Activated CD8-positive, alpha-beta T cell treated with anti-CD3 and anti-CD28 coated beads for 36 hours (primary cell): Measurements from ENCODE around the gene KAZN. TPM values are rescaled to one million over a fixed set of nuclear protein-coding genes. Genes with fewer than 3 reads are reported as not detected.

Source experiments
- ATAC-seq: fragments of 200-7000 bp; cut with Tn5 transposase; one replicate; pipeline ENCODE4 v1.10.0; 2021; ENCODE audit warnings: mild to moderate bottlenecking, moderate library complexity
- CTCF ChIA-PET: fragments of 350-600 bp; sonication (Branson Sonifier 250); formaldehyde crosslinking; loops from one replicate; lab custom pipeline; 2021; ENCODE audit warnings: antibody characterized with exemption; lab: Charles Lee
- POLR2A ChIA-PET: fragments of 350-600 bp; sonication (Branson Sonifier 250); formaldehyde crosslinking; loops from one replicate; lab custom pipeline; 2021; ENCODE audit warnings: antibody characterized with exemption; lab: Charles Lee
- DNase-seq: peaks from one replicate; pipeline ENCODE4 v3.0.0-alpha.2; 2020
- H3K27ac Mint-ChIP-seq: one replicate; pipeline ENCODE4 v1.8.0; 2021; ENCODE audit warnings: mild to moderate bottlenecking, mixed read lengths
- H3K27me3 Mint-ChIP-seq: one replicate; pipeline ENCODE4 v1.8.0; 2021; ENCODE audit warnings: mixed read lengths
- H3K36me3 Mint-ChIP-seq: one replicate; pipeline ENCODE4 v1.8.0; 2021; ENCODE audit warnings: low read depth, mixed read lengths
- H3K4me1 Mint-ChIP-seq: one replicate; pipeline ENCODE4 v1.8.0; 2021; ENCODE audit warnings: low read depth, mixed read lengths
- H3K4me3 Mint-ChIP-seq: one replicate; pipeline ENCODE4 v1.8.0; 2021; ENCODE audit warnings: mild to moderate bottlenecking, moderate library complexity, mixed read lengths
- H3K9me3 Mint-ChIP-seq: one replicate; pipeline ENCODE4 v1.8.0; 2021; ENCODE audit warnings: mixed read lengths
- CTCF ChIP-seq: fragments of 200-600 bp; IDR thresholded peaks from one replicate; pipeline ENCODE4 v1.8.0; 2022; ENCODE audit warnings: antibody characterized with exemption, mild to moderate bottlenecking
- intact Hi-C: fragments of 100-400 bp; cut with micrococcal nuclease; formaldehyde crosslinking; loops from one replicate; pipeline ENCODE4 v1.10.0; 2022
- total RNA-seq, 2 experiments: library from RNA; stranded (reverse); gene quantifications; one replicate each; pipeline ENCODE4 v1.2.3, GENCODE V29; 2021

The KAZN gene
- total RNA-seq, 2 experiments from 2014 or later = 1.7 to 1.9 TPM

- ATAC-seq = no peak
- Mint-ChIP-seq H3K27me3 (peaks cover 3% of the 10 kb centered on the region), H3K36me3 (no peaks in the 10 kb centered on the region), H3K27ac (no peak overlapping the region), H3K4me3 (no peak overlapping the region), H3K4me1 (no peaks in the 10 kb centered on the region), H3K9me3 (no peaks in the 10 kb centered on the region)
- no peak for TF ChIP-seq CTCF
- CTCF ChIA-PET = no interaction called here
- intact Hi-C loops = no loop called here
- DNase-seq = no peak
- POLR2A ChIA-PET = no interaction called here
Measured at GRCh38 chr1:14873677-14874076, 275.2 kb downstream of the KAZN start.

DNA sequence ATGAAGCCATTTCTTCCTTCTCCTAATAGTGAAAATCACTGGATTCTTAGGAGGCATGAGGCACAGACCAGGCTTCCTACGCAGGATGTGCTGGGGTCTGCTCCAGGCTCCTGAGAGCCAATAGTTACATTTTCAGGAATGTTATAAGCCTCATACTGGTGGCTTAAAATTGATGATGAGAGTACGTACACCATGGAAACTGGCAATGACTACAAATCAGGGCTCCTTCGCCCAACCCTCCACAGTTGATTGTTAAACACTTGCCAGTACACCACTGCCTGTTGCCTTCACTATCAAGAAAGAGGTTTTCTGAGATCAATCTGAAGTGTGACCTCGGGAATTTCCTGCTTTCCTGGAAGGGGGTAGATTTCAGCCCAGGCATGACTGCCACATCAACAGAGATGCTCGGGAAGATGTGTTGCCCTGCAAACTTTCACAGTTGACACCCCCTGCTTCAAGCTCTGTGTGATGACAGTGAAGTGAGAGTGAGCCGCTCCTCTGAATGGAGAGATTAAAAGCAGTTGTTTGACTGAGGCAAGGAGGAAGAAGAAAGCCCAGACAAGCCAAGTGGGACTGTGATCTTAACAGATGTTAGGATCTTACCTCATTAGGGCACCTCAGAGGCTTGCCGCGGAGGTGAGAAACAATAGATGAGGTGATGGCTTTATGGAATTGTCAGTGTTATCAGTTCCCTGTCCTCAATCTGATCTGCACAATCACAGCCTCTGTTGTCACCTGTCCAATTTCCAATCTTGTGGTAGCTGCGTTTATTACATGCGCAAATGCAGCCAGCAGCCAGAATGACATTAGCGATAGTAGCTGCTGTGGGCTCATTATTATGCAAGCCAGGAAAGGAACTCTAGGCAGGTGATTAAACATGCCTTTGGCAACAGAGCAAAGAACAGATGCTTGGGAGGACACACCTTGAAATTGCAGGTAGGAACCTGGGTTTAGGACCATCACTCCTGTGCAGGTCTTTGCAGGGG lies 277.3 kb downstream of the KAZN start:
- no peaks in the 10 kb centered on the region for H3K4me1 Mint-ChIP-seq
- H3K4me3 Mint-ChIP-seq = no peak overlapping the region
- POLR2A ChIA-PET = no interaction called here
- H3K27me3 Mint-ChIP-seq = peaks cover 3% of the 10 kb centered on the region
- H3K9me3 Mint-ChIP-seq = no peaks in the 10 kb centered on the region
- intact Hi-C loops = no loop called here
- CTCF ChIA-PET = no interaction called here
- no peaks in the 10 kb centered on the region for H3K36me3 Mint-ChIP-seq
- ATAC-seq (no peak), DNase-seq (no peak)
- no peak overlapping the region for H3K27ac Mint-ChIP-seq
- no peak for TF ChIP-seq CTCF

DNA sequence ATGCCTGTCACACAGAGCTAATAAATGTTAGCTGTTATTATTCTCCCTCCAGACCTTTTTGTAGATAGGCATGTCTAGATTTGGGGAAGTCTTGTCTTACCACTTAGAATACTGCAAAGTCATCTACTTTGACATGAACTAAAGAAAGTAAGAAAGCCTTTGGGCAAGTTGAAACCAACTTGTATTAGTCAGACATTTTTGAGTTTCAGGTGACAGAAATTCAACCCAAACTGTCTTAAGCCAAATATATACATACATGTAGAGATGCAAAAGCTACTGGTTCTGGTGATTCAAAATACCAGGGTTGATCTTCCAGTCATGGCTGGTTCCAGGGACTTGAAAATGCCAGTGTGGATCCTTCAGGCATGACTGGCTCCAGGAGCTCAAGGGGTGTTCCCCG lies 278.3 kb downstream of the KAZN start:
- DNase-seq (no peak), ATAC-seq (no peak)
- ChIA-PET CTCF (no interaction called here), POLR2A (no interaction called here)
- H3K27ac Mint-ChIP-seq = no peak overlapping the region
- no peaks in the 10 kb centered on the region for H3K36me3 Mint-ChIP-seq
- no peak overlapping the region for H3K4me3 Mint-ChIP-seq
- TF ChIP-seq CTCF = no peak
- H3K4me1 Mint-ChIP-seq = no peaks in the 10 kb centered on the region
- H3K27me3 Mint-ChIP-seq = peaks cover 1% of the 10 kb centered on the region
- no peaks in the 10 kb centered on the region for H3K9me3 Mint-ChIP-seq
- intact Hi-C loops = no loop called here

- CTCF ChIA-PET = no interaction called here
- H3K36me3 Mint-ChIP-seq = no peaks in the 10 kb centered on the region
- intact Hi-C loops = no loop called here
- peaks cover 1% of the 10 kb centered on the region for H3K27me3 Mint-ChIP-seq
- H3K9me3 Mint-ChIP-seq = no peaks in the 10 kb centered on the region
- no peak for TF ChIP-seq CTCF
- DNase-seq = no peak
- POLR2A ChIA-PET = no interaction called here
- no peak overlapping the region for H3K4me3 Mint-ChIP-seq
- no peak overlapping the region for H3K27ac Mint-ChIP-seq
- no peak for ATAC-seq
- no peaks in the 10 kb centered on the region for H3K4me1 Mint-ChIP-seq
Measured at GRCh38 chr1:14877224-14877623, 278.7 kb downstream of the KAZN start.

- no peak for DNase-seq
- Mint-ChIP-seq H3K36me3 (no peaks in the 10 kb centered on the region), H3K27me3 (peaks cover 1% of the 10 kb centered on the region), H3K27ac (no peak overlapping the region), H3K4me3 (no peak overlapping the region), H3K9me3 (no peaks in the 10 kb centered on the region), H3K4me1 (no peaks in the 10 kb centered on the region)
- POLR2A ChIA-PET = interaction anchor here (0.6 kb wide), 1 partner anchor 15 kb away, joined by 3 read pairs; no protein-coding TSS in a partner anchor
- no peak for TF ChIP-seq CTCF
- CTCF ChIA-PET = no interaction called here
- ATAC-seq = no peak
- intact Hi-C loops = no loop called here
Measured at GRCh38 chr1:14878124-14878523, 279.6 kb downstream of the KAZN start.
